A549 (cell line): ENCODE measurements around the gene ASCL2. TPM values are rescaled to one million over a fixed set of nuclear protein-coding genes. Genes with fewer than 3 reads are reported as not detected.

ENCODE experiments used
- ATAC-seq, 2 experiments: fragments of 200-7000 bp in 1 of 2; fragments of >200 bp in 1 of 2; cut with Nextera tagmentation in 1 of 2; cut with Tn5 transposase in 1 of 2; 3 replicates each; pipeline versions ENCODE4 v1.8.0 to v1.9.1; 2018 to 2020; ENCODE audit warnings: mild to moderate bottlenecking in 1 of 2, moderate library complexity in 1 of 2
- CTCF ChIA-PET: fragments of 300-600 bp; sonication (Branson Sonifier 250); formaldehyde crosslinking; extraction: SDS; loops from one replicate; lab custom pipeline; 2021; ENCODE audit warnings: antibody characterized with exemption, inconsistent platforms; lab: Yijun Ruan, JAX
- POLR2A ChIA-PET: fragments of 350-600 bp; formaldehyde crosslinking; extraction: SDS; loops from one replicate; lab custom pipeline; 2021; ENCODE audit warnings: antibody characterized with exemption, inconsistent platforms; lab: Yijun Ruan, JAX
- DNase-seq, 2 experiments: peaks; one replicate each; pipeline versions ENCODE4 v3.0.0 to v3.0.0-alpha.2; 2011 to 2016; ENCODE audit warnings: low read depth in 1 of 2, low spot score in 1 of 2
- FAIRE-seq: peaks from 2 replicates; lab custom pipeline; 2011; peaks lifted over from hg19 to GRCh38; lab: Jason Lieb, UNC
- H3K27ac ChIP-seq, 2 experiments: fragments of >200 bp; sonication (Bioruptor Twin); formaldehyde crosslinking; 3 replicates each; pipeline ENCODE4 v1.5.1; 2016 to 2017
- H3K4me1 ChIP-seq: fragments of >200 bp; sonication (Bioruptor Twin); formaldehyde crosslinking; 3 replicates; pipeline ENCODE4 v1.6.1; 2016
- H3K4me2 ChIP-seq: fragments of >200 bp; sonication (Bioruptor Twin); formaldehyde crosslinking; 3 replicates; pipeline ENCODE4 v1.6.1; 2016
- H3K4me3 ChIP-seq: fragments of >200 bp; sonication (Bioruptor Twin); formaldehyde crosslinking; 3 replicates; pipeline ENCODE4 v1.5.1; 2016
- H3K9me3 ChIP-seq: fragments of >200 bp; sonication (Bioruptor Twin); formaldehyde crosslinking; 3 replicates; pipeline ENCODE4 v1.6.1; 2016
- FOSB ChIP-seq: fragments of 250-450 bp; sonication (Bioruptor Pico); IDR thresholded peaks from 2 replicates; pipeline ENCODE4 v1.5.0; 2020; ENCODE audit warnings: mild to moderate bottlenecking, moderate library complexity
- HES2 ChIP-seq: fragments of >200 bp; sonication (Bioruptor Twin); formaldehyde crosslinking; IDR thresholded peaks from 2 replicates; pipeline ENCODE4 v1.6.1; 2016
- HOXA7 ChIP-seq: fragments of 250-450 bp; sonication (Bioruptor Pico); IDR thresholded peaks from 2 replicates; pipeline ENCODE4 v1.5.0; 2020; ENCODE audit warnings: mild to moderate bottlenecking, moderate library complexity
- KDM1A ChIP-seq: fragments of 200-600 bp; sonication (generic); IDR thresholded peaks from 2 replicates; pipeline ENCODE4 v1.6.1; 2016; ENCODE audit warnings: low read depth, mild to moderate bottlenecking
- MAX ChIP-seq: IDR thresholded peaks from 2 replicates; pipeline ENCODE4 v1.6.1; 2012
- MAZ ChIP-seq: fragments of 150-350 bp; IDR thresholded peaks from 2 replicates; pipeline ENCODE4 v1.6.1; 2014; ENCODE audit warnings: antibody characterized with exemption, low read depth, low read length, borderline replicate concordance
- PBX3 ChIP-seq: IDR thresholded peaks from 2 replicates; pipeline ENCODE4 v1.6.1; 2012
- POLR2A ChIP-seq: IDR thresholded peaks from 2 replicates; pipeline ENCODE4 v1.6.1; 2012; ENCODE audit warnings: mild to moderate bottlenecking, low read length
- POLR2AphosphoS2 ChIP-seq: conservative IDR thresholded peaks from 2 replicates; pipeline ENCODE4 v1.6.1; 2012; ENCODE audit warnings: low read length, improper control_type of control experiment, inconsistent platforms
- RAD21 ChIP-seq, 2 experiments: fragments of >200 bp in 1 of 2; sonication (Bioruptor Twin) in 1 of 2; formaldehyde crosslinking in 1 of 2; IDR thresholded peaks in 1 of 2; conservative IDR thresholded peaks in 1 of 2; 2 replicates in 1 of 2; 3 replicates in 1 of 2; pipeline ENCODE4 v1.6.1; 2012 to 2018; ENCODE audit warnings: inconsistent platforms in 1 of 2
- RARB ChIP-seq: fragments of 250-450 bp; sonication (Bioruptor Pico); IDR thresholded peaks from 2 replicates; pipeline ENCODE4 v1.8.0; 2021; ENCODE audit warnings: mild to moderate bottlenecking, moderate library complexity
- RFX5 ChIP-seq: fragments of 450-650 bp; IDR thresholded peaks from 2 replicates; pipeline ENCODE4 v1.7.1; 2014; ENCODE audit warnings: antibody characterized with exemption, mild to moderate bottlenecking, moderate library complexity
- SMC3 ChIP-seq: fragments of >200 bp; sonication (Bioruptor Twin); formaldehyde crosslinking; IDR thresholded peaks from 3 replicates; pipeline ENCODE4 v1.6.1; 2018; ENCODE audit warnings: inconsistent platforms
- TFCP2L1 ChIP-seq: fragments of 250-450 bp; sonication (Bioruptor Pico); IDR thresholded peaks from 2 replicates; pipeline ENCODE4 v1.5.0; 2021; ENCODE audit warnings: mild to moderate bottlenecking
- ZFP36 ChIP-seq: fragments of 450-650 bp; IDR thresholded peaks from 2 replicates; pipeline ENCODE4 v1.6.1; 2014; ENCODE audit warnings: borderline replicate concordance; ENCODE audit not compliant: partially characterized antibody
- ZSCAN20 ChIP-seq: fragments of 250-450 bp; sonication (Bioruptor Pico); IDR thresholded peaks from 2 replicates; pipeline ENCODE4 v1.8.0; 2022; ENCODE audit warnings: mild to moderate bottlenecking, moderate library complexity
- whole genome bisulfite sequencing: methylation state at CpG from one replicate; pipeline ENCODE4 v1.1.6; 2017; ENCODE audit errors: missing lambda C conversion rate; 5-methylcytosine and 5-hydroxymethylcytosine counted together
- polyA plus RNA-seq, 4 experiments: library from polyadenylated mRNA; depleted of rRNA in 3 of 4; stranded (reverse); fragments of >200 nt; fragmentation: RNase III in 1 of 4; extraction: RNeasy Plus Mini Kit Qiagen cat#74134 plus additional on column Dnase treatment in 1 of 4; gene quantifications; 2 replicates in 3 of 4; 3 replicates in 1 of 4; pipeline ENCODE4 v1.2.3, GENCODE V29; 2011 to 2017

ASCL2 gene
- polyA plus RNA-seq, 2 of the 4 experiments (the other 2 are of a cell fraction): not detected

- FAIRE-seq: no peak
These were observed 30.7 kb upstream of the ASCL2 start for GRCh38 chr11:2300936-2301630.

GRCh38 chr11:2300290-2300935 lies 30.0 kb upstream of the ASCL2 start:
- Histone ChIP-seq H3K9me3 (no peaks in the 10 kb centered on the region), H3K4me2 (no peak overlapping the region), H3K4me3 (no peak overlapping the region), H3K4me1 (no peaks in the 10 kb centered on the region), H3K27ac (no peak overlapping the region)
- no peak for TF ChIP-seq POLR2AphosphoS2
- TF ChIP-seq POLR2A: no peak
- 77% methylated on average over 9 of the region's 19 CpGs for WGBS
- ChIA-PET POLR2A (no interaction called here), CTCF (interaction anchor here (0.6 to 30.6 kb wide), 13 partner anchors 11 to 232 kb away, joined by 3 to 903 read pairs (median 11); partner anchors contain the start of gene TSSC4)
- no peak for DNase-seq
- no peak for FAIRE-seq
- no peak for ATAC-seq

More at GRCh38 chr11:2300936-2301630, 30.7 kb upstream of the ASCL2 start:
- CTCF ChIA-PET: interaction anchor here (0.6 to 30.6 kb wide), 6 partner anchors 51 to 231 kb away, joined by 3 to 903 read pairs (median 22); partner anchors contain the start of gene TSSC4
- no peak overlapping the region for H3K4me3 ChIP-seq
- H3K4me1 ChIP-seq: no peaks in the 10 kb centered on the region
- TF ChIP-seq SMC3 (no peak), HES2 (no peak), ZFP36 (no peak), RAD21 (conservative IDR thresholded peaks at IDR 0.05 in 1 of 2, IDR thresholded peaks at IDR 0.05 in 1 of 2) (no peak), RFX5 (no peak), POLR2AphosphoS2 (no peak), KDM1A (no peak), RARB (CRISPR knock-in tag) (no peak), PBX3 (no peak), HOXA7 (CRISPR knock-in tag) (no peak), MAX (no peak), TFCP2L1 (CRISPR knock-in tag) (no peak)
- WGBS: 38% methylated on average over 12 of the region's 24 CpGs
- no peak overlapping the region for H3K4me2 ChIP-seq
- DNase-seq (no peak), ATAC-seq (no peak)
- no peaks in the 10 kb centered on the region for H3K9me3 ChIP-seq
- POLR2A ChIA-PET: interaction anchor here (0.6 kb wide), 1 partner anchor 159 kb away, joined by 3 read pairs; no protein-coding TSS in a partner anchor
- no peak overlapping the region for H3K27ac ChIP-seq

GRCh38 chr11:2299773-2300172 lies 29.4 kb upstream of the ASCL2 start:
- ChIA-PET POLR2A (no interaction called here), CTCF (interaction anchor here (1.0 to 30.6 kb wide), 19 partner anchors 8 to 232 kb away, joined by 3 to 903 read pairs (median 6); partner anchors contain the start of gene TSSC4)
- DNase-seq: no peak
- Histone ChIP-seq H3K9me3 (no peaks in the 10 kb centered on the region), H3K4me2 (no peak overlapping the region), H3K27ac (no peak overlapping the region), H3K4me3 (no peak overlapping the region), H3K4me1 (no peaks in the 10 kb centered on the region)
- FAIRE-seq: no peak
- WGBS: 63% methylated on average over 6 of the region's 10 CpGs
- no peak for TF ChIP-seq MAZ
- no peak for TF ChIP-seq TFCP2L1 (CRISPR knock-in tag)
- TF ChIP-seq FOSB (CRISPR knock-in tag): no peak
- no peak for TF ChIP-seq ZSCAN20 (CRISPR knock-in tag)
- no peak for TF ChIP-seq HOXA7 (CRISPR knock-in tag)
- no peak for ATAC-seq
